ENCODE data around the gene UBR4. TPM values are rescaled to one million over a fixed set of nuclear protein-coding genes. Genes with fewer than 3 reads are reported as not detected.

UBR4 gene
- total RNA-seq, 1 donor from 2014 or later: 56.3 TPM

DNA sequence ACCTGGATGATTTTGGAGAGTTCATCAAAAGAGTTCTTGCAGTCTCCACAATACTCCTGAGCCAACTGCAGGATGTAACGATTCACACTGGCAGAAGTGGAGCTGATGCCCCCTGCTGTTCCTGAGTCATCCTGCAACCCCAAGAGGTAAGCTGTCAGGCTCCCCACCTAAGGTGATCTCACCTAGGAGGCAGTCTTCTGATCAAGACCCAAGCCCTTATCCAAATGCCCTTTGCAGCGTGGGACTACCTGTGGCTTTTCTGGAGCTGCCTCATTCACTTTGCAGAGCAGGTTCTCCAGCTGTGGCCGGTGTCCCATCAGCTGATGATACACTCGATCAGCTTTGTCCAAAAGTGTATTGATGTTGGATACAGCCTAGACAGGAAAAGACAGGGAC lies 96.4 kb downstream of the UBR4 start:
- intact Hi-C loops (cut with micrococcal nuclease): no loop called here
- DNase-seq (no peak), ATAC-seq (peak; percentile 22)

DNA sequence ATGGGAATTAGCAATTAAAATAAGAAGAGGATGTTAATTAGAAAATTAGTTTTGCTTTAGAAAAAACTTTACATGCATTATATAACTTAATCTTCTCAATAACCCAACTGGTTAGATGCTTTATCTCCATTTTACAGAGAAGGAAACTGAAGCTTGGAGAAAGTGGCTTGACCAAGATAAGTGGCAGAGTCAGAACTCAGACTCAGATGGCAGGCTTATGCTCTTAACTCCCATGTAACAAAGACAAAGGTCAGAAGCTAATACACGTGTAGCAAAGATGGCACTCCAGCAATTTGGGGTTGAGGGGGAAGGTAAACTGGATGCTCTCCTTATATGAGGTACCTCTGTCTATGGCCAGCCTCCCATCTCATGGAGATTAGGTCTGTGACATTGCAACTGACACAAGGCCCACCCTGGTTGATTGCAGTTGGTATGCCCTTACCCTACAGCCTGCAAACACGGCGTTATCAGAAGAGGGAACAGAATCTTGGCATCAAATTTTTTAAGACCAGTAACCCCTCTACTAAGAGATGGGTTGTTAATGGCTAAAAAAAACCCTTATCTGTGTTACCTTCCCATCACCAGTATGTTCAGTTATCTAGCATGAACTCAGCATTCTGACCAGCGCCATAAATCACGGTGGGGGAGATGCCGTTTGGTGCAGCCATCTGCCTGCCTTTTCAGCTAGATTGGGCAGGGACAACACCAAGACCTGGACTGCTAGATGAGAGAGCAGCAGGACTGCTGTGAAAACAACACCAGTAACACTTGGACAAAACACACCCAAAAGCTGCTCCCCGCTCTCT lies 97.0 kb downstream of the UBR4 start:
- ATAC-seq (no peak), DNase-seq (no peak)
- intact Hi-C loops (cut with micrococcal nuclease): no loop called here

DNA sequence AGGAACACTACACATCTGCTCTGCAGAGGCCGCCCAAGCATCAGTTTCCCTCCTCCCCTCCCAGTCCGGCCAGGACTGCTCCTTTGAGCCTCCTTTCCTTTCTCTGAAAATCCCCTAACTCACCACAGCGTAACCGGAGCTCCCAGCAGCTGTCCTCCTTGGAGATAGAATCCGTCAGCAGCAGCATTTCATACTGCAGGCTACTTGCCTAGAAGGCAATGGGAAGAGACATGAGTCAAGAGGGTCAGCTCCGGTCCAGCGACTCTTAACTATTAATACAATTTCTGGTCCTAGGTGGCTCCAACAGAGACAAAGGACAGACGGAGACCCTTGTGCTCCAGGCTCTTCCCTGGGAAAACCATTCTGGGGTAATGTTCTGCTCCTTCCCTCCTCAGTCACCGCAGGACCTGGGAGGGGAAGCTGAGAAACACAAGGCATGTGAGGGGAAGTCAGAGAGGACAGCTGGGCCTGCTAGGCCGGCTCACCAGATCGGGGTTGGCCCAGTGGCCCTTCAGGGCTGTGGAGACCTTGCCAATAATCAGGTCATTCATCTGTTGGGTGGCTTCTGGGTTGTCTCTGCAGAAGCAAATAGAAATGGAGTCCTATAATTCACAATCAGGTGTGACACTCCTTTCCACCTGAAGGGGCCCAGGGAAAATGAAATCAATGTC lies 99.7 kb downstream of the UBR4 start:
- ATAC-seq (no peak), DNase-seq (no peak)
- intact Hi-C loops (cut with micrococcal nuclease): no loop called here

DNA sequence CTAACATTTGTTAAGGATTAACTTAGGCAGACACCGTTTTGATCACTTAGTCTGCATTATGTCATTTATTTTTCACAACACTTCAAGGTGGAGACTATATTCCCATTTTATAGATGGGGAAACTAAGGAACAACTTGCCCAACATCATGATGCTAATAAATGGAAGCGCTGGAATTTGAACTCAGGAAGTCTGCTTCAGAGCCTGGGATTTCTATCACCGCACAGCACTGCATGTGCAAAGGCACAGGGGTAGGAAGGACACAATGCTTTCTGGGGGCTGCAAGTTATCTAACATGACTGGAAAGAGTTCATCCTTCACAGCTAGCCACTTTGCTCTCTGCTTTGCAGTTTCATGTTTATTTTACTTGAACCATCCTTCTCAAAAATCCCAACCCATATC lies 100.5 kb downstream of the UBR4 start:
- intact Hi-C loops (cut with micrococcal nuclease): no loop called here
- DNase-seq (no peak), ATAC-seq (no peak)

DNA sequence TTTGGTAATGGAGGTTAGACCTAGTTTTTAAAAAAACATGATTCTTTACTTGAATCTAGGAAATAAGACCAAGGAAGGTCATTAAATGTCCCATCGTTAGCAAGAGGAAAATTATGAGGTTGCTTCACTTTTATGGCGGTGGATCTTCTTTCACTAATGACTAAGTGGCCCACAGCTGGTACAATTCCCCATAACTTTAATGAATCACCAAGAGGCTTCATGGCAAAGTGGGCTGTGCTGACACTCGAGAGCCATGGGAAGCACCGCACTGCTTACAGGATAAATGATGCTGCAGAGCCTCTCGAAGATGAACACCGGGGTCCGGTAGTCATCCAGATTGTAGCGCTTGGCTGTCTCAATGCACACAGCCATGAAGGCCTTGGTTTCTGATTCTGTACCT lies 108.8 kb downstream of the UBR4 start:
- DNase-seq (no peak), ATAC-seq (no peak)
- intact Hi-C loops (cut with micrococcal nuclease): no loop called here

DNA sequence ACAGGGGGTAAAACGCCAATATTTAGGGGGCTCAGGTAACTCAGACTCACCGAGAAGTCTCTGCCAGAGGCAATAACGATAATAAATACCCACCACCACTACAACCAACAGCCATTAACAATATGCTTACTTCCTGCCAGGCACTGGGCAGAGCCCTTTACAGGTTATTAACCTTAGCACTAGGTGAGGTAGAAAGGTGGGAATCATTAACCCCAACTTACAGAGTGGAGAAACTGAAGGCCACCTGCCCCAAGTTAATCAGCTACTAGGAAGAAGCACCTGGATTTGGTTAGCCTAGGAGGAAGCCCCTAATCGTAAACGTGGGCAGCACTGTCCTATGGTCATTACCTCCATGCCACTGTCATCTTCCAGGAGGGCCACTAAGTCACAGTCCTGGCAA lies 110.0 kb downstream of the UBR4 start:
- ATAC-seq (no peak), DNase-seq (no peak)
- intact Hi-C loops (cut with micrococcal nuclease): no loop called here

DNA sequence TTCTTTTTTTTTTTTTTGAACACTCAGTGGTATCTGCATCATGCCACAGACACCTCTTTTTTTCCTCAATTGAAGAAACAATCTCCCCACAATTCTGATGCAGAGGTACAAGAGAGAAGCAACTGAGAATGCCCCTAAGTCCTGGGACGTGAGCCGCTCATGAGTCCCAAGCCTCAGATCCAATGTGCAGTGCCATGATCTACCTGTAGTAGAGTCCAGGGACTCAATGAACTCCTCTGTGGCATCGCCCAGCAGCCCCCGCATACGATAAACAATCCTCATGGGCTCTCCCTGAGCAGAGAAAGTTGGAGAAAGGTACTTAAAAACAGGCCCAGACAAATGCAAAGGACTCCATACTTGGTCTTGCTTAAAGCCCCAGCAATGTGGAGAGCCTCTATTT lies 113.1 kb downstream of the UBR4 start:
- ATAC-seq (no peak), DNase-seq (no peak)
- intact Hi-C loops (cut with micrococcal nuclease): loop anchor here (10.0 kb wide), 1 partner anchor 192 kb away; the partner anchor contains the start of gene ALDH4A1

DNA sequence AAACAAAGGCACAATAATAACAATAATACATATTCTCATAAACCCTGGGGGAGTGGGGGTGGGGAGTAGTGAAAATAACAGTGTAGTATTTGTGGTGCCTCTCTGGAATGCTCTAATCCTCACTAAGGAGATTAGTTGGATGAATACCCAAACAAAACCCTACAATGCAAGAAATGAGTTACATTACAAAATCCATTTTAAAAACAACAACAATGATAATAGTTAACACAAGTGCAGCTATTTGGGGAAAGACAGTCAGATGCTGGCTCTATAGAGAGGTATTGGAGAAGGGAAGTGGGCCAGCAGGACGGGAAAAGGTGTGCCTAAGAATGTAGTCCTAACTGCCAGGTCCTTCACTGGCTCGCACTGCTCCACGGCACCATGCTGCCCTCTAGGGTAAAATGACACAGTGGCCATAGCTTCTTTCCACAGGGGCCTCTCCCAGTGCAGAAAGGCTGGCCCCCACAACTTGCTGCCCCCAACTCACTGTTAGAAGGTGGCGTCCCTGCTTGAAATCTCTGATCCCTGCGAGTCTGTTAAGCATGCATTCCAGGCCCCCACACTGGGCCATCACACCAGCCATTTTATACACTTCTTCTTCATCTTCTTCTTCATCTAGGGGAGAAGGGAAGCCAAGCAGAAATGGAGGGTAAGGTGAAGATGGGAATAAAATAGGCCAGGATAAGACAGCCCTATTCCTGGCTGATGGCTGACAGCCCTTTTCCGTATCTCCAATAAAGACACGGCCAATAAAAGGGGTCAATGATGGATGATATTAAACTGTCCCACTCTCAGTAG lies 113.8 kb downstream of the UBR4 start:
- intact Hi-C loops (cut with micrococcal nuclease): loop anchor here (10.0 kb wide), 1 partner anchor 191 kb away; the partner anchor contains the start of gene ALDH4A1
- DNase-seq (peak; percentile 54), ATAC-seq (peak; percentile 84)

DNA sequence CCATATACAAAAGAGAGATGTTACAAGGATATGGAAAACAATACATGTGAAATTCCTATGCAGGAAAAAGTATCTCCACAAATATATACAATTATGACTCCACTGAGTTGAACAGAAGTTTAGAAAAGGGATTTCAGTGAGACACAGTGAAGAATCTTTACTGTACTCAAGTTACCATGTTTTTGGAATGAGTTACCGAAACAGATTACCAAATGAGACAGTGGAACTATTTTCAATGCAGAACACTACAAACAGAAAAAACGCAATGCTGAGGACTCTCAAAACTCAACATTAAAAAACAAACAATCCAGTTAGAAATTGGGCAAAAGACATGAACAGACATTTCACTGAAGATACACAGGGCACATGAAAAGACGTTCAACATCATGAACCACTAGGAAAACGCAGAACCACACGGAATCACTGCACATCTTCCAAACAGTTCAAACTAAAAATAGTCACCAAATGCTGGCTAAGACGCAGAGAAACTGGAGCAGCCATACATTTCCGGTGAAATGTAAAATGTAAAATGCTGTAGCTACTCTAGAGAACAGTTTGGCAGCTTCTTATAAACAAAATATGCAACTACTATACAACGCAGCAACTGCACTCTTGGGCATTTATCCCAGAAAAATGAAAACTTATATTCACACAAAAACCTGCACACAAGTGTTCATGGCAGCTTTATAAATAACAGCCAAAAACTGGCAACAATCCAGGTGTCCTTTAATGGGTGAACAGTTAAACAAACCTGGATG lies 118.7 kb downstream of the UBR4 start:
- no peak for ATAC-seq
- intact Hi-C loops (cut with micrococcal nuclease): loop anchor here (10.0 kb wide), 1 partner anchor 187 kb away; the partner anchor contains the start of gene ALDH4A1
- DNase-seq: no peak

DNA sequence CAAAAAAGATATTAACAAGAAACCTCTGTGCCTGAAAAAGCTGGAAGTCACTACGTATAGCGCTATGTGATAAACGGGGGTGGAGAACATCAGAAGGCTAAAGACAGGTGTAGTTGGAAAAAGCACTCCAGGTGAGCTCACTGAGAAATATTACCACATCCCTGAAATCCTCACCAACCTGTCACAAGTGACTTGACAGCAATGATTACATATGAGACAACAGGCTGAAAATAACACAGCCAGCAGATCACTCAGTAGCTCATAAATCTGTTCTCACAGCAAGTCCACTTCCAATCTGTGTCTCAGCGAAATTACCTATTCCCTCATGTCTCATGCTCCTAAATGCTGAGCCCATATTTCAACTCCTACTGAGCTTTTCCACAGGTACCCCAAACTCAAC lies 120.5 kb downstream of the UBR4 start:
- no peak for ATAC-seq
- no peak for DNase-seq
- intact Hi-C loops (cut with micrococcal nuclease): no loop called here

DNA sequence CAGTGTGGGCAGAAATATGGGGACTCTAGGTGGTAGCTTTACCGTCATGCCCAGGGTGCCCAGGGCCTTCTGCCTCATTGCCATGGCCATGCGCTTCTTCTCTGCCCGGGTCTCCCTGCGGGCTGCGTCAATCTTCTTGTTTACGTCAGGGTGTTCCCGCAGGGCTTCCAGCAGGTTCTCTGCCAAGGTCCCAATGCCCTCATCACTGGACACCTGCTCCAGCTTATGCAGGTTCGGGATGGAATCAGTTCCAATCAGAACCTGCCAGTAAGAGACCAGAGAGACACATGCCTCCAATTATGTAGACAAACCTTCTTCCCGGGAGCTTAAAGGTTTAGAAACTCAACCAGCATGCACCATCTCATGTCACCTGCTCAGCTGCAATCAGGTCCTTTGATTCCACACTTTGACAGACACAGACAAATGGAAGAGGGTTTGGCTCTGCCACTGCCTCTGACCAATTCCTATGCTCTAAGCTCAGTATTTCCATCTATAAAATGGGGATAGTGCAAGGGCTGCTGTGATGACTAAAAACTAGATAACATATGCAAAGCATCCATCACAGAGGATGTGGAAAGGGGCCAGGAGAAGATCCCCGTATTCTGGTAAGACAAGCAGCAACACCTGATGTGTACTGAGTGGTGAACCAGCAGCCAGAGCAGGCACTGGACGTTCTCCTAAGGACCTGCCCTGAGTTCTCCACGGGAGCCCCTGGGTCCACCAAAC lies 121.2 kb downstream of the UBR4 start:
- intact Hi-C loops (cut with micrococcal nuclease): no loop called here
- no peak for ATAC-seq
- DNase-seq: no peak

DNA sequence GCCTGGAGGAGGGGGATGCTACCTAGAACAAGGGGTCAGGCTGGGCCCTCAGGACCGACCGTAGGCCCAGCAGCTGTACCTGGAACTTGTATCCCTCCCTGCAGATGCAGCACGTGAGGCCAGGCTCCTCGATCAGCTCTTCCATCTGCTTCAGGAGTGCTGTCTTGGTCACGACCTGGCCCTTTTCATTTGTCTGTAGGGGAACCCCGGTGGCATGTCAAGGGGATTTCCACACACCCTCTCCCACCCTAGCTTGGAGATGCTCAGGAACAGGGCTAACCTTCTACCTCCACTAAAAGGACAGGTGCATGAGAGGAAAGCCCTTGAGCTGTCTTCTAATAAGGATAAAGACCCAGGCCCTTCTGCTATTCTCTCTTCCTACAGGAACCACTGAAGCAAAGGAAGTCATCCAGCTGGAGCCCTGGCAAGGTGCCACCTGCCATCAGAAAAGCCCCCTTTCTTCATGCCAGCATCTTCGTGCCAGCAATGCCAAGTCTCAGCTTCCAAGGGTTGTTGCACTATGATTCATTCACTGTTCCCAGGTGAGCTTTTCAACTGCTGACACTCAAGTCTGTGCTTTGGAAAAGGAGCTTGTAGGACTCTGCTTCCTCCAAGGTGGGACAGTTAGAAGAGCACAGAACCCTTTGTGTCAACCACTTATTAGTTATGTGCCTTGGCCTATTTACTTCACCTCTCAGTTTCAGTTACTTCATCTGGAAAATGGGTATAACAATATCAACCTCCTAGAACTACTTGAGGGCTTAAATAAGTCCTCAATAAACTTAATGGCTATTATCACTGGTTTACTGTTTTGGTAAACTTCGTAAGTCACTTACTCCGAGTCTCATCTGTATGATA lies 122.1 kb downstream of the UBR4 start:
- DNase-seq (no peak), ATAC-seq (no peak)
- intact Hi-C loops (cut with micrococcal nuclease): no loop called here

DNA sequence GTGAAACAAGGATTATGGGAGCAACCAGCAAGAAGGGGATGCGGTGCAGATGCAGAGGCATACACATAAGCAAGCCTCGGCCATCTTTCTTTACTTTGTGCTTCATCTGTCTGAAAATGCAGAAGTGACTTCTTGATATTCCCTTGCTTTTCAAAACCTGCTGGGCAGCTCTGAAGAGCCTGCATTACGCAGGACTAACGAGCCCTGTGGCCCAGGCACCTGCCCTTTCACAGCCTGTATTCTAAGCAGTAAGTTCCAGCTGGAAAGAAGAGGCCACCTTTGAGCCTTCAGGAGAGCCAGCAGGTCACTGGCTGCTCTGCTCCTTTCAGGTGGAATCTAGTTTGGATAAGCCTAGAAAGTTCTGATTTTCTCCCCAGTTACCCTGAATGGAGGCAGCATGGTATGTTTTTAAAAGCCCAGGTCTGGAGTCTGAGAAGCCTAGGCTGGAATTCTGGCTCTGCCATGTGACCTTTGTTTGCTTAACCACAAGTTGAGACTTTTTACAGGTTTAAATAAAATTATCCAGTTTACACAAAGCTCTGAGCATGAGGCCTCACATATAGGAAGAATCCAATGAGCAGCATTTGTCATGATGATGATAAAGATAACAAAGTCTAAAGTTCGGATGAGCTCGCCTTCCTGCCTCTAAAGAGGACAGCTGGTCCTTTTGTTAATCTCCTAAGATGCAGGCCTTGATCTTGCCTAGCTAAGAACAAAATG lies 122.9 kb downstream of the UBR4 start:
- intact Hi-C loops (cut with micrococcal nuclease): no loop called here
- no peak for DNase-seq
- ATAC-seq: no peak

DNA sequence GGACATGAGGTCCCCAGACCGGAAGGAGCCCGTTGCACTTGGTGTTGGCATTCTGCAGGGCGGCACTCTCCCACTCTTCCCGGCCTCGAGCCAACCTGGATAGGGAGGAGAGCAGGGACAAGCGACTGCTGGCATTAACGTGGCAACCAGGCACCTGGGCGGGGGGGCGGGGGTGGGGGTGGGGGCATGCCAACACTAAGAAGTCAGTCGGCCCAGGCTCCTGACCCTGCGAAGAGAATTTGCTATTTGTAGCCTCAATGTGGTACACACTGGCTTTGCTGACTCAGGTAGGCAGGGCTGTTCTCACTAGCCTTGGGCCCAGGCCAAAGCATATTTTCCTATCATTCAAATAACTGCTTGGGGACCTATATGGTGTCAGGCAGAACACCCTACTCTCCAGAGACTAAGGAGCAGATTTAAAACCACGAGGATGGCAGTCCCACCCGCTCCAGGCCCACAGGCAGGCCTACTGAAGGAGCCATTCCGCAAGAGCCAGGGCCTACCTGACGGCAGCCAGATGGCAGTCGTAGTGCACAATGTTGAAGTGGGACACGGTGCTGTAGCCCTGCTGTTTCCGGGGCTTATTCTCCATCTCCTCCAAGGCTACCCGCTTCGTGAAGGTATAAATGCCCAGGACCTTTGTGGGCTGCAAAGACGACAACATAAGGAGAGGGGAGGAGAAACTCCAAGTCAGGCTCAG lies 123.7 kb downstream of the UBR4 start:
- peak; percentile 82 for ATAC-seq
- intact Hi-C loops (cut with micrococcal nuclease): no loop called here
- peak; percentile 69 for DNase-seq

DNA sequence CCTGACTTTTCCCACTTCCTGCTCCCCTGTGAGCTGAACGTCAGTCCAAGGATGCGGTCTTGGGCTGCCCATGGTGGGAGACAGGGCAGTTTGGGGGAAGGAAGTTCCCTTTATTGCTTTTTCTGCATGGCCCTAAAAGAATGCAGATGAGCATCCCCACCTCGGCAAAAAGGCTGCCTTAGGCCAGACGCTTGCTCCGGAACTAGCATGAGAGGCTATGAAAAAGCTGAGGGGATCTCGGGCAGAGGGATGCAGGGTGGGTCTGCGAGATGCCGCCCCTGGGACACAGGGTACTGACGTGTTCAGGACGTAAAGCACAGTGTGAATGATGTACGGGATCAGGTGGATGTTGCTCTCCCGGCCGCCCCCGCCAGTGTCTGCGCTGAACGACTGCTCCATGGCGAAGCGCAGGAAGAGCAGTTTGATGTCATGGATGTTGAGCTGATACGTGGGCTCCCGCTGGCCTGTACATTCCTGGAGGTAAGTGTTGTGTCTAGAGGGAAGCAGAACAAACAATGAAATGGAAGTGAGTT lies 125.8 kb downstream of the UBR4 start:
- DNase-seq (no peak), ATAC-seq (no peak)
- intact Hi-C loops (cut with micrococcal nuclease): no loop called here

DNA sequence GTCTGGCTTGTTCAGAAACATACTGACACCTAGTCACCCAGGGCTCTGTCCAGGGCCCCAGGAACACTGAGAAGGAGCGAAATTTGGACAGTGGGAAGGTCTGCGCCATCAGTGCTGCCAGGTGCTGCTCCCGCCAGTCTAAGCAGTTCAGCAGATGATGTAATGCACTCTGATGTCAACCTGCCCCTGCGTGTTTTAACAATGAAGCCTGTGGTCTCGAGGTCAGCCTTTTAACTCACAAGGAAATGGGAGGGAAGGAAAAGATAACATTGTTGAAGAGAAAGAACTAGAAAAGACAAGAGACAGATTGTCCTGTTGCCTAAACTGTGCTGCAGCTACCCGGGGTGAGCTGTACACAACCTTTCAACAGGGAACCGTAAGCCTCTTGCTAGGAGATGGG lies 127.0 kb downstream of the UBR4 start:
- no peak for DNase-seq
- no peak for ATAC-seq
- intact Hi-C loops (cut with micrococcal nuclease): no loop called here
